ENCODE measurements around the gene NMNAT2. TPM values are rescaled to one million over a fixed set of nuclear protein-coding genes. Genes with fewer than 3 reads are reported as not detected.

NMNAT2 gene
- total RNA-seq, 1 donor from 2014 or later, result 0.49 TPM

DNA sequence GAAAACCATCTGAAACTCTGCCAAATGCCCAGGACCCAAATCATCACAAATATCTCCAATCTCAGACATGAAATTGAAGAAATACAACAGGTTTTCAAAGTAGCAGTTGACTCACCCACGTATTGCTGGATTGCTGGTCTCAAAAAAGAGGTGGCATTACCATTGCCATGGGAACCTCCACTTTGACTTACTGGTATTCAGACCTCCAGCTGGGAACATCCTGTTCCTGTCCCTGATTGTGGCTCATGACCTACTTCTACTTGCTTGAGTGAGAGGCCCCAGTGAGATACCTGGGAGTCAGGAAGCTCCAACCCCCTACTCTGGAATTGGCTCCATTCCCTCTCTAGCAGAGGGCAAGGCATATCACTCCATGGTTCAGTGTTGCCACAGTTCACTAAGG, 64.6 kb downstream of the NMNAT2 start:
- Histone ChIP-seq H3K4me1 (peaks cover 13% of the 10 kb centered on the region), H3K4me3 (no peak overlapping the region), H3F3A (ENCODE audit: low read depth) (no peaks in the 10 kb centered on the region), H3K9me3 (ENCODE audit: low read depth) (no peaks in the 10 kb centered on the region), H3K79me2 (ENCODE audit: low read depth) (no peaks in the 10 kb centered on the region), H3K36me3 (no peaks in the 10 kb centered on the region), H4K20me1 (ENCODE audit: low read depth) (no peaks in the 10 kb centered on the region), H3K27me3 (no peaks in the 10 kb centered on the region), H3K27ac (no peak overlapping the region), H2AFZ (replicated peaks) (no peak overlapping the region), H3K9ac (no peak overlapping the region), H3K4me2 (no peak overlapping the region)
- TF ChIP-seq EZH2 (IDR thresholded peaks at IDR 0.05), result no peak
- TF ChIP-seq, protein P1, sequence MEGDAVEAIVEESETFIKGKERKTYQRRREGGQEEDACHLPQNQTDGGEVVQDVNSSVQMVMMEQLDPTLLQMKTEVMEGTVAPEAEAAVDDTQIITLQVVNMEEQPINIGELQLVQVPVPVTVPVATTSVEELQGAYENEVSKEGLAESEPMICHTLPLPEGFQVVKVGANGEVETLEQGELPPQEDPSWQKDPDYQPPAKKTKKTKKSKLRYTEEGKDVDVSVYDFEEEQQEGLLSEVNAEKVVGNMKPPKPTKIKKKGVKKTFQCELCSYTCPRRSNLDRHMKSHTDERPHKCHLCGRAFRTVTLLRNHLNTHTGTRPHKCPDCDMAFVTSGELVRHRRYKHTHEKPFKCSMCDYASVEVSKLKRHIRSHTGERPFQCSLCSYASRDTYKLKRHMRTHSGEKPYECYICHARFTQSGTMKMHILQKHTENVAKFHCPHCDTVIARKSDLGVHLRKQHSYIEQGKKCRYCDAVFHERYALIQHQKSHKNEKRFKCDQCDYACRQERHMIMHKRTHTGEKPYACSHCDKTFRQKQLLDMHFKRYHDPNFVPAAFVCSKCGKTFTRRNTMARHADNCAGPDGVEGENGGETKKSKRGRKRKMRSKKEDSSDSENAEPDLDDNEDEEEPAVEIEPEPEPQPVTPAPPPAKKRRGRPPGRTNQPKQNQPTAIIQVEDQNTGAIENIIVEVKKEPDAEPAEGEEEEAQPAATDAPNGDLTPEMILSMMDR (IDR thresholded peaks at IDR 0.05), result no peak
- no peak for TF ChIP-seq EZH2phosphoT487 (IDR thresholded peaks at IDR 0.05)
- Mint-ChIP-seq H3K4me1 (peaks cover 34% of the 10 kb centered on the region), H3K36me3 (peaks cover 2% of the 10 kb centered on the region), H3K27me3 (ENCODE audit: insufficient read depth, low read depth) (peaks cover 5% of the 10 kb centered on the region), H3K27ac (peak overlapping the region; percentile 76), H3K9me3 (peaks cover 11% of the 10 kb centered on the region), H3K4me3 (no peak overlapping the region)
- DNase-seq (ENCODE audit: low spot score), result no peak

DNA sequence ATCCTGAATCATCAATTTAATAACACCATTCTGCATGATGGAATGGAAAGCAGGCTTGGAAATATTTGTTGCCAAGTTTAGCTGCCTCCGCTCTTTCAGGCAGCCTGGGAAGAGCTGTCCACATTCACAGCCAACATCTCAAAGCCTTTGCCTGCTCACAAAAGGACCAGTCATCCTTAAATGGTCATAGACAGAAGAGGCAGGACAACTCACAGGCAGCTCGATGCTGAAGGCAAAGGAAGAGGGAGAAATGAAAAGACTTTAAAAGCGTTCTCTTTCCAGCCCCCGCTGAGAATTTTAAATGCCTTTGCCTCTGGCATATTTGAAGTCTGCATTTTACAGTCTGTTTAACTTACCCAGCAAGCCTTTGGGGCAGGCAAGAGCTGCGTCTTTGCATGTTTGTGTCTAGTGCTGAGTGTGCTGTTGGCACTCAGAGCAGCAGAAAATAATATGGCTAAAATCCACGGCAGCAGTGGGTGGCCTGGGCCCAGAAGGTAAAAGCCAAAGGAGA, 68.9 kb downstream of the NMNAT2 start:
- Histone ChIP-seq H3K9me3 (ENCODE audit: low read depth) (no peaks in the 10 kb centered on the region), H3K36me3 (no peaks in the 10 kb centered on the region), H3K27ac (no peak overlapping the region), H3K4me1 (peaks cover 16% of the 10 kb centered on the region), H3K27me3 (no peaks in the 10 kb centered on the region), H2AFZ (replicated peaks) (no peak overlapping the region), H3F3A (ENCODE audit: low read depth) (no peaks in the 10 kb centered on the region), H3K79me2 (ENCODE audit: low read depth) (no peaks in the 10 kb centered on the region), H3K9ac (no peak overlapping the region), H4K20me1 (ENCODE audit: low read depth) (no peaks in the 10 kb centered on the region), H3K4me3 (no peak overlapping the region), H3K4me2 (peak overlapping the region; percentile 33)
- TF ChIP-seq, protein P1 (IDR thresholded peaks at IDR 0.05), result no peak
- TF ChIP-seq EZH2phosphoT487 (IDR thresholded peaks at IDR 0.05) (no peak), EZH2 (IDR thresholded peaks at IDR 0.05) (no peak)
- H3K27ac Mint-ChIP-seq, result peak overlapping the region; percentile 99
- peaks cover 8% of the 10 kb centered on the region for H3K27me3 Mint-ChIP-seq (ENCODE audit: insufficient read depth, low read depth)
- peaks cover 8% of the 10 kb centered on the region for H3K9me3 Mint-ChIP-seq
- peak; percentile 41 for DNase-seq (ENCODE audit: low spot score)
- H3K4me1 Mint-ChIP-seq, result peaks cover 55% of the 10 kb centered on the region
- peaks cover 4% of the 10 kb centered on the region for H3K36me3 Mint-ChIP-seq
- H3K4me3 Mint-ChIP-seq, result peak overlapping the region; percentile 62

DNA sequence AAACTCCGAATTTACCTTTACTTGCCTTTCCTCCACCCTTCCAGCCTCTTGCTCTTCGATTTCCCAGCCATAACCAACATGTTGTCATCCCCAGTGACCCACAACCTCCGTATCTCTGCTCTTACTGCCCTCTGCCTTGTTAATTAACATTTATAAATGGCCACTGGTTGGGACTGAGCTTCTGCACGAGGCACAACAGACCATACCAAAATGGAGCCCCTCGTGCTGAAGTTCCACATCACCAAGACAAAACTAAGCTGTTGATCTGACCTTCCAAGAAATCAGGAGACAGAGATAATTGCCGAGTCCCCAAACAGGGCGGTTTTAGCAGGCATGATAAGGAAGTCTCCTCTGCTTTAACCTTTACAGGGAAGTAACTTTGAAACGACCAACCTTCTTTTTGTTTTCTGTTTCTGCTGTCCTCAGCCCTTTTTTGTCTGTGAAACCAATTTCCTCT, 71.9 kb downstream of the NMNAT2 start:
- Mint-ChIP-seq H3K27ac (peak overlapping the region; percentile 72), H3K27me3 (ENCODE audit: insufficient read depth, low read depth) (peaks cover 3% of the 10 kb centered on the region), H3K36me3 (peaks cover 4% of the 10 kb centered on the region), H3K4me1 (peaks cover 48% of the 10 kb centered on the region), H3K9me3 (peaks cover 6% of the 10 kb centered on the region), H3K4me3 (peak overlapping the region; percentile 56)
- H3K27ac ChIP-seq, result no peak overlapping the region
- TF ChIP-seq EZH2 (IDR thresholded peaks at IDR 0.05) (no peak), EZH2phosphoT487 (IDR thresholded peaks at IDR 0.05) (no peak)
- TF ChIP-seq, protein P1 (IDR thresholded peaks at IDR 0.05), result no peak
- H4K20me1 ChIP-seq (ENCODE audit: low read depth), result no peaks in the 10 kb centered on the region
- DNase-seq (ENCODE audit: low spot score), result no peak
- H3K9me3 ChIP-seq (ENCODE audit: low read depth), result no peaks in the 10 kb centered on the region
- H3K4me2 ChIP-seq, result no peak overlapping the region
- peak overlapping the region; percentile 24 for H2AFZ ChIP-seq (replicated peaks)
- no peaks in the 10 kb centered on the region for H3K27me3 ChIP-seq
- H3F3A ChIP-seq (ENCODE audit: low read depth), result no peaks in the 10 kb centered on the region
- no peak overlapping the region for H3K9ac ChIP-seq
- H3K36me3 ChIP-seq, result no peaks in the 10 kb centered on the region
- H3K4me1 ChIP-seq, result peaks cover 16% of the 10 kb centered on the region
- H3K4me3 ChIP-seq, result no peak overlapping the region
- H3K79me2 ChIP-seq (ENCODE audit: low read depth), result no peaks in the 10 kb centered on the region
